ENCODE results near the gene GPR55. TPM values are rescaled to one million over a fixed set of nuclear protein-coding genes. Genes with fewer than 3 reads are reported as not detected.
"Not testable (repeated sequence)": the region's sequence is repeated elsewhere in the genome, so short reads cannot be mapped to it uniquely, and the experiment has no call there.

Gene GPR55
- total RNA-seq, 1 donor from 2014 or later: not detected

DNA sequence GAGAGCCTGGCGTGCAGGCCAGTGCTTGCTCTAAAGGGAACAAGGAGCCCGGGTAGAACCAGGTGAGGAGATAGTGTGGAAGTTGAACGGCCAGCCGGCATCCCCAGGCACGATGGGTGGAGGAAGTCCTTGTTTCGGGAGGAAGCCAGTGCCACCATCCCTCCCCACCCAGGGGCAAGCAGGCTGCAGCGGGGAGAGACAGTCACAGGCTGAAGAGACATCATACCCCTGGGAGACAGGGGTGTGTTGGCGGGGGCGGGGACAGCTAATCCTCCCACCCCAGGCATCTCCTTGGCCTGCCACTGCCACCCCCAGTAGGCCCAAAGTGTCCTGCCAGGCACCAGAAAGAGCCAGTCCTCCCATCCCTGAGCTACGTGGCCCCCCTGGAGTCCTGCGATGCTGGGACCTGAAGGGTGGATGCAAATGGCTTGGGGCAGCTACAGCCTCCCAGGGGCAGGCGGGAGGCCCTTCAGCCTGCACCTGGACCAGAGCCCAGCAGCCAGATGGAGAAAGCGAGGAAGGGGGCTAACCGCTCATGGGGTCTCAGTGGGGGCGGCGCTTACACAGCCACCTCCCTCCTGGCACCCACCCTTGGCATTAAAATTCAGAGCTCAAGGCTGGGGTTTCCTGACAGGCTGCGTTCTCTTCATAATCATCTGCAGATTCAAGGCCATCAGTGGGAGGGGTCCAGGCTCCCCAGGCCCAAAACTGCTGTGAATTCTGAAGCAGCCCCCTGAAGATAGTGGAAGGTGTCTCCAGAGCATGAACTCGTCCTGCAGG, 14.8 kb upstream of the GPR55 start:
- no peak for DNase-seq (ENCODE audit: low spot score)
- Mint-ChIP-seq H3K9me3 (ENCODE audit: low read depth) (peaks cover 12% of the 10 kb centered on the region), H3K27ac (ENCODE audit: unreplicated experiment) (no peak overlapping the region), H3K27me3 (ENCODE audit: low read depth) (peaks cover 9% of the 10 kb centered on the region), H3K4me1 (ENCODE audit: low read depth) (no peaks in the 10 kb centered on the region), H3K36me3 (ENCODE audit: low read depth) (no peaks in the 10 kb centered on the region), H3K4me3 (ENCODE audit: unreplicated experiment) (no peak overlapping the region)
- TF ChIP-seq, protein P1, sequence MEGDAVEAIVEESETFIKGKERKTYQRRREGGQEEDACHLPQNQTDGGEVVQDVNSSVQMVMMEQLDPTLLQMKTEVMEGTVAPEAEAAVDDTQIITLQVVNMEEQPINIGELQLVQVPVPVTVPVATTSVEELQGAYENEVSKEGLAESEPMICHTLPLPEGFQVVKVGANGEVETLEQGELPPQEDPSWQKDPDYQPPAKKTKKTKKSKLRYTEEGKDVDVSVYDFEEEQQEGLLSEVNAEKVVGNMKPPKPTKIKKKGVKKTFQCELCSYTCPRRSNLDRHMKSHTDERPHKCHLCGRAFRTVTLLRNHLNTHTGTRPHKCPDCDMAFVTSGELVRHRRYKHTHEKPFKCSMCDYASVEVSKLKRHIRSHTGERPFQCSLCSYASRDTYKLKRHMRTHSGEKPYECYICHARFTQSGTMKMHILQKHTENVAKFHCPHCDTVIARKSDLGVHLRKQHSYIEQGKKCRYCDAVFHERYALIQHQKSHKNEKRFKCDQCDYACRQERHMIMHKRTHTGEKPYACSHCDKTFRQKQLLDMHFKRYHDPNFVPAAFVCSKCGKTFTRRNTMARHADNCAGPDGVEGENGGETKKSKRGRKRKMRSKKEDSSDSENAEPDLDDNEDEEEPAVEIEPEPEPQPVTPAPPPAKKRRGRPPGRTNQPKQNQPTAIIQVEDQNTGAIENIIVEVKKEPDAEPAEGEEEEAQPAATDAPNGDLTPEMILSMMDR (IDR thresholded peaks at IDR 0.05): no peak

DNA sequence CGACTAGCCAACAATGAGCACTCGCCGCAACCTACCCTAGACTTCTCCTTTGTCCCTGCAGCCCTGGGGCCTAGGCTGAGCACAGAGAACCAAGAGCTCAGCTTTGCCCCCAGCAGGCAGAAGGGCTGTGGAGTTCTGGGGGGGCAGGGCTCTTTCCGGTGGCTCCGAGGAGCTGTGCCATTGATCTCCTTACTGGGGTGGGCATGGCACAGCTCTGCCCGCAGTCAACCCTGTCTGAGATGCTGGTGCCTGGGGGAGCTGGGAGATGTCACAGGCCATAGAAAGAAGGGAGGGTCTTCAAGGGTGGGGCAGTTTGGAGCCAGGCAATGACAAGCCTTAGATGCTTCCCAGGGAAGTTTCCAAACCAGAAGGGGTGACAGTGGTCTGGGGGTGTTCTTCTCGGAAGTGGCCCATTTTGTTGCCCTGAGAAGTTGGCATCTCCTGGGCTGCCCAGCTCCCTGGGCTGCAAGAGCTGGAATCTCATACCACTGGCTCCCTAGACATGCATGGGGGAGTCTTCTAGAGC, 14.1 kb upstream of the GPR55 start:
- H3K27ac Mint-ChIP-seq (ENCODE audit: unreplicated experiment): no peak overlapping the region
- TF ChIP-seq, protein P1 (IDR thresholded peaks at IDR 0.05): no peak
- H3K9me3 Mint-ChIP-seq (ENCODE audit: low read depth): peaks cover 12% of the 10 kb centered on the region
- DNase-seq (ENCODE audit: low spot score): no peak
- H3K36me3 Mint-ChIP-seq (ENCODE audit: low read depth): no peaks in the 10 kb centered on the region
- no peaks in the 10 kb centered on the region for H3K4me1 Mint-ChIP-seq (ENCODE audit: low read depth)
- H3K4me3 Mint-ChIP-seq (ENCODE audit: unreplicated experiment): no peak overlapping the region
- peaks cover 11% of the 10 kb centered on the region for H3K27me3 Mint-ChIP-seq (ENCODE audit: low read depth)

DNA sequence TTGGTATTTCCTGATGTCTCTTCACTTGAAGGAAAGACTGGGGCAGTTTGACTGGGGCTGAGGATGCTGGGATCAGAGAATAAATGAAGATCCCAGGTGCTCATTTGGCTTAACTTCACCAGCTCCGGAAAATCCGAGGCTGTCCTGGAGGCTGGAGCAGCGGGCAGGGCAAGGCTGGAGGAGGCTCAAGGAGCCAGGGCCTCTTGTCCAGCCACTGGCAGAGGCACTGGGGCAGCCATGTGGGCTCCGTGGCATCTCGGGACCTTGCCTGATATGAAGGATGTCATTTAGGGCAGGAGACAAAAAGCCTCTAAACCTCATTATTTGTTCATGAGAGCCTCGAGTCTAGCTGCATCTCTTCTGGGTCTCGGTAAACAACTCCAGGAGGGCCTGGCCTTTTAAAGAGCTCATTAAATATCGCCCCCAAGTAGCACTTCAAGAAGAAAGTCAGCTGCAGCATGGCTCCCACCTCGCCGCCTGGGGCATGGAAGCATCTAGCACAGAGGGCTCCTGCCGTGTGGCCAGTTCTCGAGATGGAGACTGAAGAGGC, 13.5 kb upstream of the GPR55 start:
- Mint-ChIP-seq H3K4me3 (ENCODE audit: unreplicated experiment) (no peak overlapping the region), H3K27ac (ENCODE audit: unreplicated experiment) (no peak overlapping the region), H3K9me3 (ENCODE audit: low read depth) (peaks cover 12% of the 10 kb centered on the region), H3K36me3 (ENCODE audit: low read depth) (no peaks in the 10 kb centered on the region), H3K4me1 (ENCODE audit: low read depth) (no peaks in the 10 kb centered on the region), H3K27me3 (ENCODE audit: low read depth) (peaks cover 13% of the 10 kb centered on the region)
- TF ChIP-seq, protein P1 (IDR thresholded peaks at IDR 0.05): no peak
- no peak for DNase-seq (ENCODE audit: low spot score)

DNA sequence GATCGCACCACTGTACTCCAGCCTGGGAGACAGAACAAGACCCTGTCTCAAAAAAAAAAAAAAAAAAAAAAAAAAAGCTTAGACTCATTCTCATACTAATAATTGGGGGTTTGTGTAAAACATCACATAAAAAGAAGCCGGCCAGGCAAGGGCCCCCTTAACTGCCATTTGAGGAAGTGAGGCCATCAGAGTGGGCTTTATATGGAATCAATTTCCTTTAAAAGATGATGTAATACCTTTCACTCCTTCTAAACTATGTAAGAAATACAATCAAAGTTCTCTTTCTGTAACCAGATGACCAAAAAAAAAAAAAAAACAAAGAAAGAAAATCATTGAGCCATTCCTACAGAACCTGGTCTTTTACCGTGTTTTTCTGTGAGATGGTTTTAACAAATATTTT, 13.1 kb upstream of the GPR55 start:
- Mint-ChIP-seq H3K9me3 (ENCODE audit: low read depth) (peaks cover 12% of the 10 kb centered on the region), H3K27ac (ENCODE audit: unreplicated experiment) (no peak overlapping the region), H3K4me1 (ENCODE audit: low read depth) (no peaks in the 10 kb centered on the region), H3K4me3 (ENCODE audit: unreplicated experiment) (no peak overlapping the region), H3K36me3 (ENCODE audit: low read depth) (no peaks in the 10 kb centered on the region), H3K27me3 (ENCODE audit: low read depth) (peaks cover 13% of the 10 kb centered on the region)
- TF ChIP-seq, protein P1 (IDR thresholded peaks at IDR 0.05): no peak
- no peak for DNase-seq (ENCODE audit: low spot score)

DNA sequence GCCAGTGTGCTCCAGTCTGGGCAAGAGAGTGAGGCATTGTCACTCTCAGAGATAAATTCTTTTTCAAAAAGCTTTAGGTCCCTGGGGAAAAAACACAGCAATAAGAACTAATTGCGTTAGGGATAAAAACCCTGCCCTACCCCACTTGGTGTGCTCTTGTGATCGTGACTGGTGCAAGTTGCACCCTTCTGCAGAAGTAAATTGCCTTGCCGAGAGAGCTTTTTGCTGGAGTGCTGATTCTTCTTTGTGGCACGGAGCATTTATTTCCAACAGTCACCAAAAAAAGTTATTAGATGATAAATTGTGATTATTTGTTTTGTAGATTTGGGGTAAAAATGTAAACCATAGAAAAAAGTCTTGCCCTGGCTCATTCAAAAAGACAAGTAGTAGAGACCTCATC, 12.3 kb upstream of the GPR55 start:
- no peak overlapping the region for H3K27ac Mint-ChIP-seq (ENCODE audit: unreplicated experiment)
- DNase-seq (ENCODE audit: low spot score): no peak
- no peaks in the 10 kb centered on the region for H3K36me3 Mint-ChIP-seq (ENCODE audit: low read depth)
- peaks cover 5% of the 10 kb centered on the region for H3K4me1 Mint-ChIP-seq (ENCODE audit: low read depth)
- H3K9me3 Mint-ChIP-seq (ENCODE audit: low read depth): peaks cover 12% of the 10 kb centered on the region
- H3K27me3 Mint-ChIP-seq (ENCODE audit: low read depth): peaks cover 13% of the 10 kb centered on the region
- TF ChIP-seq, protein P1 (IDR thresholded peaks at IDR 0.05): no peak
- H3K4me3 Mint-ChIP-seq (ENCODE audit: unreplicated experiment): no peak overlapping the region

DNA sequence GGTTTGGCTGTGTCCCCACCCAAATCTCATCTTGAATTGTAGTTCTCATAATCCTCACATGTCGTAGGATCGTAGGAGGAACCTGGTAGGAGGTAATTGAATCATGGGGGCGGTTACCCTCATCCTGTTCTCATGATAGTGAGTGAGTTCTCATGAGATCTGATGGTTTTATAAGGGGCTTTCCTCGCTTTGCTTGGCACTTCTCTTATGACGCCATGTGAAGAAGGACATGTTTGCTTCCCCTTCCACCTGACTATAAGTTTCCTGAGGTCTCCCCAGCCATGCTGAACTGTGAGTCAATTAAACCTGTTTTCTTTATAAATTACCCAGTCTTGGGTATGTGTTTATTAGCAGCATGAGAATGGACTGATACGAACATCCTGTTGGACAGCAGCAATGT, 11.2 kb upstream of the GPR55 start:
- not testable (repeated sequence) for H3K4me3 Mint-ChIP-seq (ENCODE audit: unreplicated experiment); H3K27ac Mint-ChIP-seq (ENCODE audit: unreplicated experiment); DNase-seq (ENCODE audit: low spot score); H3K36me3 Mint-ChIP-seq (ENCODE audit: low read depth); H3K4me1 Mint-ChIP-seq (ENCODE audit: low read depth)
- peaks cover 12% of the 10 kb centered on the region for H3K9me3 Mint-ChIP-seq (ENCODE audit: low read depth)
- H3K27me3 Mint-ChIP-seq (ENCODE audit: low read depth): peaks cover 13% of the 10 kb centered on the region
